HEK293 (cell line): ENCODE results near the gene RORC.

ENCODE experiments used
- CTCF ChIA-PET: fragments of 350-600 bp; formaldehyde crosslinking; extraction: SDS; loops from one replicate; lab custom pipeline; 2021; ENCODE audit warnings: antibody characterized with exemption; lab: Yijun Ruan, JAX
- POLR2A ChIA-PET: fragments of 300-600 bp; formaldehyde crosslinking; extraction: SDS; loops from one replicate; lab custom pipeline; 2020; ENCODE audit warnings: antibody characterized with exemption, inconsistent platforms; lab: Yijun Ruan, JAX
- H3K27ac ChIP-seq: fragments of 200-500 bp; sonication (Bioruptor generic); 2 replicates; pipeline ENCODE4 v1.5.1; 2014; ENCODE audit warnings: low read depth, low read length, control low read depth, inconsistent platforms; ENCODE audit errors: extremely low read depth
- H3K36me3 ChIP-seq, 2 experiments: fragments of 200-500 bp in 1 of 2; sonication (Bioruptor generic) in 1 of 2; 1 replicate in 1 of 2; 2 replicates in 1 of 2; pipeline ENCODE4 v1.5.1; 2014 to 2017; ENCODE audit warnings: inconsistent platforms in 2 of 2, low read length in 2 of 2; ENCODE audit not compliant: control insufficient read depth in 2 of 2, insufficient read depth in 1 of 2
- H3K4me1 ChIP-seq: fragments of 200-500 bp; sonication (Bioruptor generic); 2 replicates; pipeline ENCODE4 v1.5.1; 2014; ENCODE audit warnings: mild to moderate bottlenecking, low read length, inconsistent platforms; ENCODE audit not compliant: control insufficient read depth, insufficient read depth
- H3K4me3 ChIP-seq: 2 replicates; pipeline ENCODE4 v1.5.1; 2011; ENCODE audit warnings: low read depth, mild to moderate bottlenecking, control low read depth, low read length, moderate library complexity
- H3K9me3 ChIP-seq: fragments of 200-500 bp; sonication (Bioruptor generic); 2 replicates; pipeline ENCODE4 v1.5.1; 2014; ENCODE audit warnings: low read depth, low read length, inconsistent platforms; ENCODE audit not compliant: control insufficient read depth, insufficient read depth
- HOXC10 ChIP-seq: sonication (generic); formaldehyde crosslinking; IDR thresholded peaks from 2 replicates; pipeline ENCODE4 v1.8.1; 2023; ENCODE audit warnings: mild to moderate bottlenecking, missing genetic modification reagents
- MEIS1 ChIP-seq: sonication (generic); formaldehyde crosslinking; IDR thresholded peaks from 2 replicates; pipeline ENCODE4 v1.8.1; 2022; ENCODE audit warnings: missing genetic modification reagents, mild to moderate bottlenecking, borderline replicate concordance
- PRDM2 ChIP-seq: fragments of 450-650 bp; formaldehyde crosslinking; IDR thresholded peaks from 2 replicates; pipeline ENCODE4 v1.5.1; 2016; ENCODE audit warnings: missing biosample characterization, missing genetic modification characterization, borderline replicate concordance
- PRDM4 ChIP-seq: fragments of 450-650 bp; formaldehyde crosslinking; IDR thresholded peaks from 2 replicates; pipeline ENCODE4 v1.5.1; 2017; ENCODE audit warnings: missing biosample characterization, missing genetic modification characterization
- SETDB1 ChIP-seq: IDR thresholded peaks from one replicate; pipeline ENCODE4 v1.6.1; 2017; ENCODE audit warnings: mild to moderate bottlenecking, low read length, moderate library complexity, mixed read lengths; ENCODE audit not compliant: insufficient read length
- SP2 ChIP-seq: fragments of 450-650 bp; formaldehyde crosslinking; IDR thresholded peaks from 2 replicates; pipeline ENCODE4 v1.5.1; 2016; ENCODE audit warnings: missing biosample characterization, missing genetic modification characterization
- ZBTB26 ChIP-seq: fragments of 450-650 bp; formaldehyde crosslinking; optimal IDR thresholded peaks from 2 replicates; pipeline ENCODE3; 2016; ENCODE audit warnings: missing biosample characterization, mild to moderate bottlenecking, missing genetic modification characterization
- ZBTB6 ChIP-seq: fragments of 450-650 bp; formaldehyde crosslinking; IDR thresholded peaks from 2 replicates; pipeline ENCODE4 v1.5.1; 2017; ENCODE audit warnings: missing biosample characterization, missing genetic modification characterization
- ZFHX2 ChIP-seq: fragments of 450-650 bp; formaldehyde crosslinking; conservative IDR thresholded peaks from 2 replicates; pipeline ENCODE4 v1.5.1; 2016; ENCODE audit warnings: missing biosample characterization, missing genetic modification characterization
- ZNF16 ChIP-seq: fragments of 450-650 bp; formaldehyde crosslinking; IDR thresholded peaks from 2 replicates; pipeline ENCODE4 v1.5.1; 2016; ENCODE audit warnings: low read depth, missing biosample characterization, missing genetic modification characterization
- ZNF174 ChIP-seq: fragments of 450-650 bp; formaldehyde crosslinking; IDR thresholded peaks from 2 replicates; pipeline ENCODE4 v1.5.0; 2017; ENCODE audit warnings: missing biosample characterization, mild to moderate bottlenecking, missing genetic modification characterization
- ZNF19 ChIP-seq: fragments of 450-650 bp; formaldehyde crosslinking; IDR thresholded peaks from 2 replicates; pipeline ENCODE4; 2016; ENCODE audit warnings: missing biosample characterization, missing genetic modification characterization, low read depth
- ZNF354C ChIP-seq: fragments of 450-650 bp; formaldehyde crosslinking; IDR thresholded peaks from 2 replicates; pipeline ENCODE4 v1.5.1; 2016; ENCODE audit warnings: missing biosample characterization, missing genetic modification characterization, low read depth, borderline replicate concordance
- ZNF362 ChIP-seq: fragments of 450-650 bp; formaldehyde crosslinking; IDR thresholded peaks from 2 replicates; pipeline ENCODE4 v1.5.1; 2016; ENCODE audit warnings: missing biosample characterization, missing genetic modification characterization
- ZNF394 ChIP-seq: fragments of 450-650 bp; formaldehyde crosslinking; IDR thresholded peaks from 2 replicates; pipeline ENCODE4 v1.5.1; 2016; ENCODE audit warnings: missing biosample characterization, missing genetic modification characterization, mild to moderate bottlenecking, moderate library complexity, borderline replicate concordance
- ZNF529 ChIP-seq: fragments of 450-650 bp; formaldehyde crosslinking; IDR thresholded peaks from 2 replicates; pipeline ENCODE4 v1.5.1; 2017; ENCODE audit warnings: missing genetic modification characterization, missing biosample characterization; ENCODE audit not compliant: insufficient replicate concordance
- ZNF548 ChIP-seq: fragments of 450-650 bp; formaldehyde crosslinking; IDR thresholded peaks from 2 replicates; pipeline ENCODE4 v1.5.1; 2016; ENCODE audit warnings: missing biosample characterization, missing genetic modification characterization
- ZNF623 ChIP-seq: fragments of 450-650 bp; formaldehyde crosslinking; IDR thresholded peaks from 2 replicates; pipeline ENCODE4 v1.5.1; 2016; ENCODE audit warnings: missing biosample characterization, missing genetic modification characterization
- ZNF776 ChIP-seq: fragments of 450-650 bp; formaldehyde crosslinking; IDR thresholded peaks from 2 replicates; pipeline ENCODE4 v1.5.0; 2017; ENCODE audit warnings: missing biosample characterization, missing genetic modification characterization, borderline replicate concordance

RORC gene

GRCh38 chr1:151839457-151840403 is 8.1 kb upstream of the RORC start, which contains the start of gene C2CD4D:
C2CD4D (minus strand) TSS chr1:151839820; CDS start chr1:151838989, 831 bp downstream.
- Histone ChIP-seq H3K4me3 (no peak within 1 kb of the TSS), H3K4me1 (no peaks in the 10 kb centered on the region), H3K36me3 (no peaks in the 10 kb centered on the region), H3K27ac (no peak within 1 kb of the TSS), H3K9me3 (no peaks in the 10 kb centered on the region)
- TF ChIP-seq ZFHX2 (no peak), ZBTB6 (tag by site-specific recombination) (no peak), PRDM4 (tag by site-specific recombination) (no peak), MEIS1 (no peak), PRDM2 (no peak), ZNF19 (no peak), ZNF354C (no peak), SETDB1 (no peak), ZNF529 (tag by site-specific recombination) (no peak), ZNF394 (tag by site-specific recombination) (no peak), ZNF776 (tag by site-specific recombination) (no peak), ZBTB26 (tag by site-specific recombination) (no peak), ZNF174 (tag by site-specific recombination) (no peak), ZNF16 (no peak), HOXC10 (CRISPR knock-in tag) (no peak), ZNF548 (tag by site-specific recombination) (no peak), ZNF362 (tag by site-specific recombination) (no peak), ZNF623 (tag by site-specific recombination) (no peak), SP2 (tag by site-specific recombination) (no peak)
- POLR2A ChIA-PET, result interaction anchor here (0.9 kb wide), 1 partner anchor 76 kb away, joined by 3 read pairs; the partner anchor contains the start of gene MRPL9
- CTCF ChIA-PET, result interaction anchor here (0.6 to 1.4 kb wide), 4 partner anchors 54 to 499 kb away, joined by 3 to 4 read pairs (median 3); no protein-coding TSS in a partner anchor
